ENCODE data around the gene PACSIN1.

Gene PACSIN1

GRCh38 chr6:34531580-34532201, 65.8 kb downstream of the PACSIN1 start:
- H3K36me3 ChIP-seq = peaks cover 28% of the 10 kb centered on the region

GRCh38 chr6:34532230-34532629, 66.4 kb downstream of the PACSIN1 start:
- Histone ChIP-seq H3K27me3 (ENCODE audit: insufficient read depth, low read depth, severe bottlenecking) (no peaks in the 10 kb centered on the region), H3K27ac (no peak overlapping the region), H3K4me3 (ENCODE audit: low read depth, low read length) (no peak overlapping the region), H3K36me3 (peaks cover 28% of the 10 kb centered on the region), H3K9me3 (ENCODE audit: severe bottlenecking) (no peaks in the 10 kb centered on the region)
- no peak for DNase-seq
- TF ChIP-seq, protein P1, sequence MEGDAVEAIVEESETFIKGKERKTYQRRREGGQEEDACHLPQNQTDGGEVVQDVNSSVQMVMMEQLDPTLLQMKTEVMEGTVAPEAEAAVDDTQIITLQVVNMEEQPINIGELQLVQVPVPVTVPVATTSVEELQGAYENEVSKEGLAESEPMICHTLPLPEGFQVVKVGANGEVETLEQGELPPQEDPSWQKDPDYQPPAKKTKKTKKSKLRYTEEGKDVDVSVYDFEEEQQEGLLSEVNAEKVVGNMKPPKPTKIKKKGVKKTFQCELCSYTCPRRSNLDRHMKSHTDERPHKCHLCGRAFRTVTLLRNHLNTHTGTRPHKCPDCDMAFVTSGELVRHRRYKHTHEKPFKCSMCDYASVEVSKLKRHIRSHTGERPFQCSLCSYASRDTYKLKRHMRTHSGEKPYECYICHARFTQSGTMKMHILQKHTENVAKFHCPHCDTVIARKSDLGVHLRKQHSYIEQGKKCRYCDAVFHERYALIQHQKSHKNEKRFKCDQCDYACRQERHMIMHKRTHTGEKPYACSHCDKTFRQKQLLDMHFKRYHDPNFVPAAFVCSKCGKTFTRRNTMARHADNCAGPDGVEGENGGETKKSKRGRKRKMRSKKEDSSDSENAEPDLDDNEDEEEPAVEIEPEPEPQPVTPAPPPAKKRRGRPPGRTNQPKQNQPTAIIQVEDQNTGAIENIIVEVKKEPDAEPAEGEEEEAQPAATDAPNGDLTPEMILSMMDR (IDR thresholded peaks at IDR 0.05; ENCODE audit: low read depth, low read length) = no peak

More at GRCh38 chr6:34531580-34532201, 65.8 kb downstream of the PACSIN1 start:
- Histone ChIP-seq H3K27ac (no peak overlapping the region), H3K4me3 (ENCODE audit: low read depth, low read length) (no peak overlapping the region), H3K27me3 (ENCODE audit: insufficient read depth, low read depth, severe bottlenecking) (no peaks in the 10 kb centered on the region), H3K9me3 (ENCODE audit: severe bottlenecking) (no peaks in the 10 kb centered on the region)
- TF ChIP-seq, protein P1 (IDR thresholded peaks at IDR 0.05; ENCODE audit: low read depth, low read length) = no peak
- peak; percentile 54 for DNase-seq

DNA sequence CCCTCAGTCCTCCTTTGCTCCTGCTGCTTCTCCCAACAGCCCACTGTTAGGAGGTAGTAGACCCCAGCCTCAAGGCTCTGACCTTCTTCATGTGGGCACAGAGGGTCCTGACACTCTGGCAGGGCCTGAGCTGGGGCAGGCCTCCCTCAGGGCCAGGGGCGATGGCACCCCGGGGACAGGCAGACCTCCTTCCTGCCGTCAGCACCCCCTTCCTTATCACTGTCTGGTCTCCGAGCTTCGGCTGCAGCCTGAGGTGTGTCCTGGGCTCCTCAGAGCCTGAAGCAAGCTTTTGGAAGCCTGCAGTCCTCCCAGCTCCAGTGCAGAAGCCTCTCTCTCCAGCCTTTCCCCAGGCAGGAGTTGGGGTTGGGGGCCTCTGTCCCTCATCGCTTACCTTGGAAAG, 68.3 kb downstream of the PACSIN1 start:
- no peaks in the 10 kb centered on the region for H3K9me3 ChIP-seq (ENCODE audit: severe bottlenecking)
- H3K4me3 ChIP-seq (ENCODE audit: low read depth, low read length) = no peak overlapping the region
- no peak overlapping the region for H3K27ac ChIP-seq
- TF ChIP-seq, protein P1 (IDR thresholded peaks at IDR 0.05; ENCODE audit: low read depth, low read length) = no peak
- peaks cover 28% of the 10 kb centered on the region for H3K36me3 ChIP-seq
- no peaks in the 10 kb centered on the region for H3K27me3 ChIP-seq (ENCODE audit: insufficient read depth, low read depth, severe bottlenecking)
- DNase-seq = no peak

GRCh38 chr6:34534656-34535055, 68.8 kb downstream of the PACSIN1 start:
- Histone ChIP-seq H3K4me3 (ENCODE audit: low read depth, low read length) (no peak overlapping the region), H3K9me3 (ENCODE audit: severe bottlenecking) (no peaks in the 10 kb centered on the region), H3K27ac (no peak overlapping the region), H3K36me3 (peaks cover 27% of the 10 kb centered on the region), H3K27me3 (ENCODE audit: insufficient read depth, low read depth, severe bottlenecking) (no peaks in the 10 kb centered on the region)
- DNase-seq = no peak
- TF ChIP-seq, protein P1 (IDR thresholded peaks at IDR 0.05; ENCODE audit: low read depth, low read length) = no peak

DNA sequence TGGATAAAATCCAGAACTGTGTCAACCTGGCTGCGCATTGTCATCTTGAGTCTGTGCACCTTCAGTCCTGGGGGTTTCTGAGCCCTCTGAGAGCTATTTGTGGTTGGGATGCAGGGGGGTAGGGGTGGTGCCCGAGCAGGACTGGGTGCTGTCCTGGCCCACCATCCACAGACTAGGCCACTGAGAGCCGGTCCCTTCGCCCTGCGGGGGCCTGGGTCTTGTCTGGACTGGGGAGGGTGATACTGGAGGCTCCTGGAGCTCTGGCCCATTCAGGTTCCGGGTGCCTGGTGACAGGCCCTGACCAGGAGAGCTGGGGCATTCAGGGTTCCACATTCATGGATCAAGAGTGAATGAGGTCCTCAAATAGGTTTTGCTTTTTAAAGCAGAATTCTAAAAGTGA, 69.3 kb downstream of the PACSIN1 start:
- TF ChIP-seq, protein P1 (IDR thresholded peaks at IDR 0.05; ENCODE audit: low read depth, low read length) = no peak
- Histone ChIP-seq H3K9me3 (ENCODE audit: severe bottlenecking) (no peaks in the 10 kb centered on the region), H3K36me3 (peaks cover 21% of the 10 kb centered on the region), H3K4me3 (ENCODE audit: low read depth, low read length) (no peak overlapping the region), H3K27me3 (ENCODE audit: insufficient read depth, low read depth, severe bottlenecking) (no peaks in the 10 kb centered on the region), H3K27ac (no peak overlapping the region)
- DNase-seq = no peak

GRCh38 chr6:34535646-34536045, 69.8 kb downstream of the PACSIN1 start:
- H3K27me3 ChIP-seq (ENCODE audit: insufficient read depth, low read depth, severe bottlenecking) = no peaks in the 10 kb centered on the region
- no peak overlapping the region for H3K27ac ChIP-seq
- H3K9me3 ChIP-seq (ENCODE audit: severe bottlenecking) = no peaks in the 10 kb centered on the region
- TF ChIP-seq, protein P1 (IDR thresholded peaks at IDR 0.05; ENCODE audit: low read depth, low read length) = no peak
- H3K36me3 ChIP-seq = peaks cover 17% of the 10 kb centered on the region
- no peak for DNase-seq
- no peak overlapping the region for H3K4me3 ChIP-seq (ENCODE audit: low read depth, low read length)
